K562 (cell line): ENCODE data around the gene USP22.

Source experiments
- ARNT ChIP-seq, 2 experiments: fragments of 450-650 bp; IDR thresholded peaks; 2 replicates each; pipeline ENCODE4 v1.6.1; 2016; ENCODE audit warnings: mild to moderate bottlenecking in 1 of 2
- ATF2 ChIP-seq: sonication (generic); formaldehyde crosslinking; IDR thresholded peaks from 2 replicates; pipeline ENCODE4 v1.8.1; 2022; ENCODE audit warnings: missing genetic modification reagents
- BCLAF1 ChIP-seq, 2 experiments: fragments of 450-650 bp in 1 of 2; IDR thresholded peaks; 2 replicates each; pipeline ENCODE4 v1.6.1; 2011 to 2017; ENCODE audit warnings: low read depth in 2 of 2, antibody characterized with exemption in 1 of 2, borderline replicate concordance in 1 of 2, low read length in 1 of 2, mild to moderate bottlenecking in 1 of 2, mixed read lengths in 1 of 2; ENCODE audit not compliant: control insufficient read depth in 1 of 2
- CAMTA2 ChIP-seq: fragments of 250-450 bp; sonication (Bioruptor Pico); conservative IDR thresholded peaks from 2 replicates; pipeline ENCODE4 v1.5.1; 2022
- CHD7 ChIP-seq: fragments of 200-600 bp; sonication (generic); IDR thresholded peaks from one replicate; pipeline ENCODE4 v1.6.1; 2012; ENCODE audit warnings: mild to moderate bottlenecking, low read depth, low read length, inconsistent platforms
- E2F5 ChIP-seq: sonication (generic); formaldehyde crosslinking; IDR thresholded peaks from 2 replicates; pipeline ENCODE4 v1.8.0; 2022; ENCODE audit warnings: mild to moderate bottlenecking, missing genetic modification reagents
- EZH2 ChIP-seq: IDR thresholded peaks from 2 replicates; pipeline ENCODE4 v1.6.1; 2012; ENCODE audit warnings: low read depth, mild to moderate bottlenecking, inconsistent platforms, low read length, borderline replicate concordance
- FOXJ3 ChIP-seq: sonication (generic); formaldehyde crosslinking; IDR thresholded peaks from 2 replicates; pipeline ENCODE4 v1.4.0; 2020; ENCODE audit warnings: mild to moderate bottlenecking, missing genetic modification reagents
- GTF2F1 ChIP-seq: IDR thresholded peaks from 2 replicates; pipeline ENCODE4 v1.6.1; 2011; ENCODE audit warnings: low read depth, low read length, improper control_type of control experiment
- PCBP2 ChIP-seq: fragments of 200-400 bp; formaldehyde crosslinking; IDR thresholded peaks from 2 replicates; pipeline ENCODE4 v1.6.1; 2018; ENCODE audit warnings: low read length, low read depth, mild to moderate bottlenecking, moderate library complexity; ENCODE audit not compliant: poor library complexity, severe bottlenecking
- TARDBP ChIP-seq: fragments of 450-650 bp; IDR thresholded peaks from 2 replicates; pipeline ENCODE4 v1.6.1; 2016
- ZBTB43 ChIP-seq: sonication (generic); formaldehyde crosslinking; IDR thresholded peaks from 2 replicates; pipeline ENCODE4 v1.8.0; 2023; ENCODE audit warnings: mild to moderate bottlenecking, missing genetic modification reagents
- ZNF175 ChIP-seq: fragments of 200-800 bp; sonication (Bioruptor generic); IDR thresholded peaks from 2 replicates; pipeline ENCODE4 v1.6.1; 2016; ENCODE audit warnings: low read depth, mild to moderate bottlenecking, missing genetic modification characterization, missing compliant biosample characterization

GRCh38 chr17:20993863-20994778, 48.7 kb downstream of the USP22 start:
- TF ChIP-seq CHD7, result no peak
- TF ChIP-seq ZBTB43 (CRISPR knock-in tag), result no peak
- TF ChIP-seq GTF2F1, result no peak
- TF ChIP-seq ARNT (IDR thresholded peaks at IDR 0.05), result no peak
- no peak for TF ChIP-seq E2F5 (CRISPR knock-in tag)
- TF ChIP-seq ATF2 (CRISPR knock-in tag), result no peak
- no peak for TF ChIP-seq BCLAF1 (IDR thresholded peaks at IDR 0.05; ENCODE audit: borderline replicate concordance in 1 of 2, control insufficient read depth in 1 of 2, low read depth in 2 of 2, low read length in 1 of 2)
- no peak for TF ChIP-seq FOXJ3 (CRISPR knock-in tag)
- no peak for TF ChIP-seq CAMTA2
- no peak for TF ChIP-seq EZH2
- no peak for TF ChIP-seq TARDBP
- TF ChIP-seq PCBP2, result no peak
- no peak for TF ChIP-seq ZNF175 (CRISPR knock-in tag)
